Fibroblast of the conjunctiva (primary cell): ENCODE data around the gene OMA1.
A peak's percentile ranks its signal among the peaks of the same experiment; 100 is the strongest.
"Not testable (repeated sequence)": the region's sequence is repeated elsewhere in the genome, so short reads cannot be mapped to it uniquely, and the experiment has no call there.

Experiments
- DNase-seq: peaks from one replicate; pipeline ENCODE4 v3.0.0-alpha.2; 2010; ENCODE audit warnings: low read depth

OMA1 gene

DNA sequence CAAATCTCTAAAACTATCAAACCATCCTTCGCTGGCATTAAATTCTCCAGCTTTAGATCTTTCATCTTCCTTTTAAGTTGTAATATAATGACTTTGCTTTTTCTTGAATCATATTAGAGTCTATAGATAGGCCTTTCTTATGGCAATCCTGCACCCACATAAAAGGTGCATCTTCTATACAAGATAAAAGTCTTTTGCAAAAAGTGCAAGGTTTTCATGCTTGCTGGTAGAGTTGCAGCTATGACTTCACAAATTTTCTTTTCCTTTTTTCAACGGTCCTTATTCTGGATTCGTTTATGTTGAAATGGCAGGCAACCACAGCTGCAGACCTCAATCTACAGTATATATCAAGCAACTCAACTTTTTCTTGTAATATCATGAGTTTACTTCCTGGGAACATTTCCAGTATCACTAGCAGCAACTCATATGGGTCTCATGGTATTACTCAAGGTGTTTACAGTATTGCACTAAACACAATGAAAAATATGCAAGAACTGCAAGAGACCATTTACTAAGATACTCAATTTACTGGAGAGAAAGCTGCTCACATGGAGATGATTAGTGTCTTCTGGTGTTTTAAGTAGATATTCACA lies 22.1 kb downstream of the OMA1 start:
- DNase-seq = peak; percentile 18

DNA sequence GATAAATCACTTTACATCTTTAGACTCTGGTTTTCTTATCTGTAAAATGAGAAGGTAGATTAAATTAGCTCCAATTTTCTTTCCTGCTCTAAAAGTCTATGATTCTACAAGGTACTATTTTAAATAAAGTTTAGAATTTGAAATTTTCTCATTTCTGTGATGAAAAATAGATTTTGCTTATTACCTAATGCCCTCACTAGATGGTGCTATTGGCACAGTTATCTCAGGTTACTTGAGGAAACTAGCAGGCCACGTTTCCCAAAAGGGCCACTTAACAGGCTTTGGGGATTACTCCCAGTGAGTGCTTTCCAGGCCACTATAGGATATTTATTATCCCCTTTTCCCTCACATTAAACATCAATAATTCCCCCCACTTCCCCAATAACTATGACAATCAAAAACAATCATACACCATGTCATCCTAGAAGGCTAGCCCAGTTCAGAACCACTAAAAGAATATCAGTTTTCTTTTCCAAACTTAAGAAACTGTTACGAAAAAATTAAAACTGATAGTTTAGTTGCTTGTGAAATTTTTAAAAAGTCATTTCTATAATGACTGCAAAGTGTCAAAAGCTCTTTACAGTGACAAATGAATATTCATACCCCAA lies 30.6 kb downstream of the OMA1 start:
- DNase-seq = peak; percentile 80

DNA sequence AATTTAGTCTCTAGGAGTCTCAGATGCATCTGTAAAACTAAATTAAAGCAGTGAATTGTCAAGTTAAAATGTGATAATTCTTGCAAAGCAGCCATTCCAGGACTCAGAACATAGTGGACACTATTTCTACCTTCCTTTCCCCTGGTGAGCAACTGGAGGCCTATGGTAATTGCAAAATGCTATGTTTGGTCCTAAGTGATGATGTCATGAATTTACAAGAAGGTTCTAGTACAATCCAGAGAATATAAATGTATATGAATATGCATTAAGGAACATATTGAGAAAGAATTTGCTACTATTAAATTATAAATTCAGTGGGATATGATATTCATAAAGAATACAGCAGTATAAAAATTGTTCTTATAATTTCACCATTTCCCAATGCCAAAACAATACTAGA lies 32.6 kb downstream of the OMA1 start:
- no peak for DNase-seq

DNA sequence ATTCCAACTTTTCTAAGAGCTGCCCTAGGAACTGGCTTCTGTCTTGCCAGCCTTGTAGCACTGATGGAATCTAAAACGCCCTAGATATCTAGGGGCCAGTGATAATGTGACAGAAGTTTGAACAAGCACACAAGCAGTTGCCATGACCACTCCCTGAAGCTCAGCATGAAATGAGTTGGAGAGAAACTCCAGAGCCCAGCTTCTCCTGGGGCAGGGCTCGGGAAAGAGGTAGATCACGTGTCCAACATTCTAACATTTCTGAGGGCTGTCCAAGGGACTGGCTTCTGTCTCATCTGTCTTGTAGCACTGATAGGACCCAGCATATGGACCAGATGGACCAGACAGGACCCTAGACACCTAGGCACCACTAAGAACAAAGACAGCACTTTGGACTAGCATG lies 37.9 kb downstream of the OMA1 start:
- no peak for DNase-seq

DNA sequence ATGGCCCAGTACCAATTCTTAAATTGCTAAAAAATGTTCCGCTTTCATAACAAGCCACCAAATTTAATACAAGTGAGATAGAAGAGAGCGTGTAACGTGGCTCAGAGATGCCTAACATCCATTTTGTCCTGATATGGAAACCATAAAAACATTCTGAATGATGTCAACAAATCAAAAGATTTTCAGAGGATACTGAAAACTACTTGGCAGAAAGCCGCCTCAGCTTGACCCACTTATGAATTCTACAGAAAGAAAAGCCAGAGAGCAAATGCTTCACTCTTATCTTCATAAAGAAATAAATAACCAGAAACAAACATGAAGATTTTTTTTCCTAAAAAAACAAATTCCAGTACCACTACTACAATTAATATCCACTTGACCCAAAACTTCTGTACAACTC lies 41.2 kb downstream of the OMA1 start:
- no peak for DNase-seq

DNA sequence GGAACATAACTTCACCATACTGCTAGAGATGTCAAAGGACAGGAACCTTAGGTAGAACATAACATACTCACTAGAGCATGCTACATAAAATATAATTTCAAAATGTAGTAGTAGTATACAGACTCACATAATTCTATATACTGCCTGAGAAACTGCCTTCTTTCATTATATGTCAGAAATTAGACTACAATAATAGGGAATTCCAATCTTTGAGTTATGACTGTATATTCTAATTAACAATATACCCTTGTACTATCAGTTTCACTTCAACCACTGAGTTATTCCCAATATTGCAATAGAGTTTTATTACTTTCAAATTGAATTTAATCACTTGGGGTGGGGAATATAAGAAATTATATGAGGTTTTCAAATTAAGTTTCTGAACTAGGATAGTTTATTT lies 44.0 kb downstream of the OMA1 start:
- DNase-seq = no peak

DNA sequence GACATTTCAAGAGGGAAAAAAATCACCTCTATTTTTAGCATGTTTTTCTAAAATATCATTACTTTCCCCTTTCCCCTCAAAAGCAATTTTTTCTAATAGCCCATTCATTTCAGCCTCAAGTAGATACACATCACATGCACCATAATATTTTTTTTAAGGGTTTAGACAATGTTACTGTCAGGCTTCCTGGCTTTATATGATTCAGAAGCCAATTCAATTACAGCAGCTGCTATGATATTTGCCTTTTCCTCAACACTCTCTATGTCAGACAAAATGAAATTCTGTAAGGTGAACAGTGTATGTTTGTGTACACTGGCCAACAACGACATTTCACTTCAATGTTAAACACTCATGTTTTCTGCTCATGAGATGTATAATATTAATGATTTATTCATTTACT lies 46.5 kb downstream of the OMA1 start:
- DNase-seq = no peak

DNA sequence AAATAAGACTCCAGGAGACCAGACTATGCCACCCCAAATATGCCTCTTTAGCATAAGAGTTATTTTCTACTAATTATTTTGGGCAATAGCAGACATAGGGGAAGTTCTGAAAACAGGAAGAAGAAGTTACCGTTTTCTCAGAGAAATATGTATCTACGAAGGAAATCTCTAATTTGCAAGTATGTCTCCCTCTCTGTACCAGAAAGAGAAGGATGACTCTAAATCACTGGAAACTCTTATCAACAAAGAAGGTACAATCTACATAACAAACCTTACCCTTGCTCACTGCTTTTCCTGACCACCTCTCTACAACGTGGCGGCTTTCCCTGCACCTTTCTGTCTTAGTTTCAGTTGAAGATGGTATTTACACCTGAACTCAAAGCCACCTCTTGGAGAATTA lies 49.0 kb downstream of the OMA1 start:
- DNase-seq = no peak

DNA sequence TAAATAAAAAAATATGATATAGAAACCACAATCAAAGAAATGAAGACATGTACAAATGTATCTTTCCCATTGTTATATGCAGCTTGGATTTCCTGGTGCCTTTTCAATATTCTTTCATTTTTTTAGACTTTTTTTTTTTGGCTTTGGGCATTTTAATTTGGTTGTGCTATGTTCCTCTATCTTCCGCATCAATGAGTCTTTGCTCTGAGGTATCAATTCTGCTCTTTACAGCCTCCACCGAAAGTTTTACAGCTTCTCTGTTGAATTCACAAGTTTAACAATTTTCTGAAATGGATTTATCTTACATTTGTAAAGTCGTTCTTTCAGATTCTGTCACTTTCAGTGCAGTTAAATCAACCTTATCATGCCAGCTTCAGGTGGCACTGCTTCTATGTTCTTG lies 50.5 kb downstream of the OMA1 start:
- DNase-seq = no peak

DNA sequence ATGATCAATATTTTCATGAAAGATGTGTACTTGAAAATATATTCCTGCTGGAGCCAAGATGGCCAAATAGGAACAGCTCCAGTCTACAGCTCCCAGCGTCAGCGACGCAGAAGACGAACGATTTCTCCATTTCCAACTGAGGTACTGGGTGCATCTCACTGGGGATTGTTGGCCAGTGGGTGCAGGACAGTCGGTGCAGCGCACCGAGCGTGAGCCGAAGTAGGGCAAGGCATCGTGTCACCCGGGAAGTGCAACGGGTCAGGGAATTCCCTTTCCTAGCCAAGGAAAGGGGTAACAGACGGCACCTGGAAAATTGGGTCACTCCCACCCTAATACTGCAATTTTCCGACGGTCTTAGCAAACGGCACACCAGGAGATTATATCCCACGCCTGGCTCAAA lies 57.6 kb downstream of the OMA1 start:
- DNase-seq = not testable (repeated sequence)

DNA sequence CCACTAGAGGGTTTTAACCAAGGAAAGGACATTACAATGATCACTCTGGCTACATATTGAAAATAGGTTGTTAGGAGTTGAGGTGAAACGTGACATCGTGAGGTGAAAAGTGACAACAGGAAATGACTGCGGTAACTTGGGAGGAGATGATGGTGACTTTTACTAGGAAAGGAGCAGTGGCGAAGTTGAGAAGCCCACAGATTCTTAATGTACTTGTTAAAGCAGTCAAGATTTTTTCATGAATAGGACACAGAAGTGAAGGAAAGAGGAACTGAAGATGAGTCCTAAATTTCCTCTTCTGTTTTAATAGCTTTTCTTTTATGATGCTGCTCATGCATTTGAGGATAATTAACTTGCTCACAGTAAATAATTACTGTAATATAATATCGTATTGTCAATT lies 59.5 kb downstream of the OMA1 start:
- DNase-seq = no peak

DNA sequence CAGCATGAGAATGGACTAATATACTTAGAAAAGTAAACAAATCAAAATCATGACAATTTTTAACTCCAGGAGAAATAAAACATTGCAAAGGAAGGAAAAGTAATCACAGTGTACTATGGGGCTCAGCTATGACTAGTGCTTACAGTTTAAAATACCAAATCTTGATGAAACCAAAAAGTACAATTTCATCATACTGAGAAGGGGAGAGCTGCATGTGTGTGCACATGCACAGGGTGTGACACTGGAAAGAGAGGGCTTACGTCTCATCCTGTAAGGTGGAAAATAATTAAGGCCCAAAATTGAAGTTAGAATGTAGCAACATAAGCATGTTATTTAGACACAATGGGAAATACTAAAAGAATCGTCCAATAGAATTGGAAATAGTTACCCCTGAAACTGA lies 64.6 kb downstream of the OMA1 start:
- no peak for DNase-seq

DNA sequence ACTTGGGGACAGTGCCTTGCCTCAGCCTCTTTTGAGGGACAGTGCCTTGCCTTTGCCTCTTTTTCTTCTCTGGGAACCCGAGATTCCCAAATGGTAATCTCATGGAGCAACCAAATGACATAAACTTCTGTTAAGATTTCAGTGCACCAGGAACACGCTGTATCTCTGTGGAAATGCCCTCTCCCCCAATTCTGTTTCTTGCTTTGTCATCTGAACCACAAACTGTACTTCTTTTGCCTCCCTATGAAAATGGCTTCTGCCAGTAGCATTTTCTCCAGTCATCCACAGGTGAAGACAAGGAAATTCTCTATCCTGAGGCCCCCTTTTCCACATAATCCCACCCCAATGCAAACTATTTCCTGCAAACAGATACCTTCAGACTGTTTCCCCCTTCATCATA lies 66.3 kb downstream of the OMA1 start:
- DNase-seq = no peak

DNA sequence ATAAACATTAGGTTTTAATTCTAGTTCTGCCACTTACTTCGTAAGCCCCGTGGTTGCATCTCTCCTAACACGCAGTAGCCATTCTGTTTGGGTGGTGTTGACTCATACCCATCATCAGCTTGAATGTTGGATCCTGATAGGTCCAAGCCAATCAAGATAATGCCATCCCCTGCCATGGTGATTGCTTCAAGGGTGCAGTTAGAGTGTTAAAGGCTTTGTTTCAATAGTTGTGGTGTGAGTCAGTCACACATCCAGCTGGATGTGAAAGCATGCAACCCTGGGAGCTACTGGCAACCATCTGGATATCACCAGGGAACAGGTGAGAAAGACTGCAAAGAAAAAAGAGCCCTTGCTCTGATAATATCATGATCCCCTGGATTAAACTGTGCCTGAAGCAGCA lies 69.1 kb downstream of the OMA1 start:
- DNase-seq = no peak

DNA sequence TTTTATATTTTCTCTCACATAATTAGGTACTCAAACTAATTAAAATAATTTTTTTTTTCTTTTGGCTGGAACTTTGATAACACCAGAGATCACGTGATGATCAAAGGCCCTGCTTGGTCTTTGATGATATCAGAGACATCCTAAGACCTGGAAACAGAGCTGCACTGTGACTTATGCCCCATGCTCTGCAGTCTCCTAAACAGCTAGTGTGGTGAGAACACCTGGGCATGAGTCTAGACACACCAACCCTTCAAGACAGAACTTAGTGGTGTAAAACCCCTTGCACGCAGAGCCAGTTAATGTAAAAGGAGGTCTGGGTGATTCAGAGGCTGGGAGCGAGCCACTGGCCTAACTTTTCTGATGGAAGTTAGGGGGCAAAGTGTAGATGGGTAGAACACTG lies 70.3 kb downstream of the OMA1 start:
- DNase-seq = no peak

DNA sequence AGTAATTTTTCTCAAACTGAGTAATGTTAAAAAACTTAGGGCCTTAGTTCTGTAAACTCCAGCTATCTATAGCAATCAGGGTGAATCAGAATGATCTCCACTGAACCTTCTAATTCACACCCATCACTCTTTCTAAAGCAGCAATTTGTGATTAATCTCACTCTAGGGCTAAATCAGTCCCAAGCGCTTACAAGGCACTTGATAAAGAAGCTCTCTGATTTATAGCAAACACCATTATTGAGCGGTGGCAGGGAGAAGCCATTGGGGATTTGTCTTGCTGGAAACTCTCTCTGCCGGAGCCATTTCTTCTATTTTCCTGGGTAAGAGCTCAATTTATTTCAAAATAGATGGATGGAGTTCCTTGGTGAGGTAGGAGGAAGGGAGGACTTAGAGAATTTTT lies 77.0 kb downstream of the OMA1 start:
- no peak for DNase-seq

DNA sequence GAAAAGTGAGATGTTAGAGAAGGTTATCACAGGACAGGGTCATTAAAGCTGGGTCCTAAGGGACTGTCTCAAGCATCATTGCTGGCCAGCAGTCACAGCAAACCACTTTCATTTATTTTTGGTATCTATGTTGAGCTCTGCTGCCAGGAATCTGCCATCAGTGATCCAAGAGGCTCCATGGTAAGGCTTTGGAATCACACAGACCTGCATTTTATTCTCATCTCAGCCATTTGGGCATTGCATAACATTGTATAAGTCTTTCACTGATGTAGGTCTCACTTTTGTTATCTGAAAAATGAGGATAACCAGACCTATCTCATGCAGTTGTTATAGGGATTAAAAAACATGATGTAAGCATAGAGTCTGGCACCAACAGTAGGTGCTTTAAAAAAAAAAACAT lies 77.5 kb downstream of the OMA1 start:
- no peak for DNase-seq

DNA sequence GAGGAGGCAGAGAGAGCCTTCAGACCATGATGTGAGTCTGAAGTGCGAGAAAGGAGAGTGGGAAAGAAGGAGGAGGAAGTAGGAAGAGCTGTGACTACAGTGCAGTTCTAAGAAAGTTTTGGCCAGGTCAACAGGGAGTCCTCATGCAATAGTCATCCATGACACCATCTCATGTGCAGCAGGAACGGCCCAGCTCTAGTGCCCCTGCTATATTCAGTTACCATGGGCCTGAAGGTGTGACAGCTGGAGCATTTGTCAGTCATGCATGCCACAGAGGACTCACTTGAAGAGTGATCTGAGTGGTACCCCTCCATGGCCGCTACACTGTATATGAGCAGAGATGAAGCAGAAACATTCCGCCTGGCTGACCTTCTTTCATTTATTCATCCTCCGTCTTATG lies 77.9 kb downstream of the OMA1 start:
- DNase-seq = no peak

DNA sequence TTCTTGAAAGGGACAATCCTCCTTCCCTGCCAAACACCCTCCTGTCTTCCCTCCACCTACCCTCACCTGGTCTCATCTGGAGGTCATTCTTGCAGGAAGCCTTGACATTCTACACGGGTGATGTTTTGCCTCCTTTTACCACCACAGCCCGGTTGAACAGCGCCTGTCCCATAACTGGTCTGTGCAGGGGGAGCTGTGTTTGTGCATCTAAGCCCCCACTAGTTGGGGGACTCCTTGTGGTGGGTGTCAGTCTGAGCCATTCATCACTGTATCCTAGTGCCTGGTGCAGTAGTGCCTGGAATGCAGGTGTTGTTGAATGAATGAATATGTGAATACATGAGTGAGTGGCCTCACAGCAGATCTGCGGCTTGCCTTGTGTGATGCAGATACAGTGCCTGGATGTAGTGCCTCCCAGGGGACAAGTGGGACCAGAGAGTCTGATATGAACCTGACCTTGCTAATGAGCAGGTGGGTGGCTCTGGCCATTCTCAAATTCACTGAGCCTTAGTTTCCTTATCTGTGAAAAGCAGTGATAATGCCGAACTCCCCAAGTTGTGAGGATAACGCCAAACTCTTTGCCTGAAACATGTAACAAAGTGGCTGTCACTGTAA lies 79.8 kb downstream of the OMA1 start:
- DNase-seq = no peak

DNA sequence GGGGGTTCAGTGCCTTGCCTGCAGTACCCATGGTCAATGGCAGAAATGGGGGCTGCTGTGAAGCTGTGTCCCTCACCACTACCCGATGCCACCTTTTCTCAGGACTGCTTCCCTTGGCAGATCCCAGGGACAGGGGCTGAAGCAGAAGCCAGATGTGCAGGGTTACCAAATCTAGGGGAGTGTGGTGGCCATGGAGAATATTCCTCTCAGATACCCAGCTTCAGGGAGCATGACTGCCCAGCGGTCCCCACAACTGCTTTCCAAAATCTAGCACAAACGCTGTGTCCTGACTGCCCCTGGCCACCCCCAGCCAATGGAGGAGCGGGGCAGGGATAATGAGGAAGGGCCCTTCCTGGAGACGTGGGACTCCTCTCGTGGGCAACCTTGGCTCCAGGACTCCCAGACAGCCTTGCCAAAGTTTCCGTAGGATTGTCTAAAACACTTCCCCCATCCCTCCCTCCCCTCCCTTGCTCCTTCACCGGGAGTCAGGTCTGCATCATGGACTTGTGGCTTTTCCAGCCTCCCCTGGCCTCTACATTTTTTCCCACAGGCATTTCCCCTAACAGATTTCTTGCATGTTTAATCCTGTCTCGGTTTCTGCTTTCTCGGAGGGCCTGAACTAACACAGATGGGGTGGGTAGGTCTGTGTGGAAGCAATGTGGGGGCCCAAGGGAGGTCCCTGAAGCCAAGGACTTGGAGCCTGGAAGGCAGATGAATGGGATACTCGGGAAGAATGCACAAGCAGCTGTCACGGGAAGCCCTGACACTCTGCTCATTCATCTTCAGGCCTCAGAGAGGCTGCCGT lies 80.5 kb downstream of the OMA1 start:
- no peak for DNase-seq

DNA sequence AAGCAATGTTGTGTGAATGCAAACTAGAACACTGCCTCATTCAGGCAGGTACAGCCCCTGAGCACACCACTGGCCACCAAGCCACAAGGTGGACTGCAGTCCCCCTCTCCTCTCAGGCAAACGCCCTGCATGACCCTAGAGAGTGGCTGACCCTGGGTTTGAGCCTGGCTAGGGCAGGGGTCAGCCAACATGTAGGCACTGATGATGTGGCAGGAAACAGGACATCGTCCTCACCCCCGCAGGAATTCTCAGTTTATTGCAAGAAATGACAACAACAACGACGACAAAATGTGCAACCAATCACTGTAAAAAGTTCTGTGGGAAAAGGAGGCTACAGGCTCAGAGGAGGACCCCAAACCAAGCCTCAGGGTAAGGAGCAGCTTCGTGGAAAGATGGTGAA lies 81.3 kb downstream of the OMA1 start:
- no peak for DNase-seq

DNA sequence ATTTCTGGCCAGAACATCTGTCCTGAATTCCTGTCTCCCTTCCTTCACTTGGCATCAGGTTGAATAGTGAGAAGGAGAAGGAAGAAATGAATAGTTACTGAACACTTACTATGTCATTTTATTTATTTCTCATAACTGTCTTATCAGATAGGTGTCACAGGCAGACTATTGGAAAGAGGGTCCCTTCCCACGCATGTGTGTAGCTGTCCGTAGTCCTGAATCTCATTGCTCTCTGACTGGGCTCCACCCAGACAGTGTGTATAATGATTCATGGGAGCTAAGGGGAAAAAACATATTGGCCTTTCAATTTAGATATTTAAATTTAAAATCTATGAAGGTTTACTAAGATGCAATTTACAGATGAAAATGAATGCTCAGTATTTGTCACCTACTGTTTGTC lies 86.1 kb downstream of the OMA1 start:
- no peak for DNase-seq

DNA sequence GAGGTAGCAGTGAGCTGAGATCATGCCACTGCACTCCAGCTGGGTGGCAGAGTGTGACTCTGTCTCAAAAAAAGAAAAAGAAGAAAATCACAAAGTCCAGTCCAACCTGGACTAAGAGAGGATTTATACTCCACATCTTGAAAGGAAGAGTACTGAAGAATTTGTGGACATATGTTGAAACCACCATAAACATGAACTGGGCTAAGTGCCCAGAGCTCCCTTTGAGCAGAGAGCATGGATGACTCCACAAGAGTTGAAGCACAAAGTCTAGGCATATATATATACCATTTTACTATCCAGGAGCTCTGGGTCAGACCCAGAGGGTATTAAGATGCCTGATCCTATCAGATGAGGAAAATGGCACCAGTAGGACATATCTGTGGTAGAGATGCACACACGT lies 86.6 kb downstream of the OMA1 start:
- no peak for DNase-seq
